Lower lobe of right lung (tissue), 2 donors: ENCODE data around the gene PHACTR1. TPM values are rescaled to one million over a fixed set of nuclear protein-coding genes. Genes with fewer than 3 reads are reported as not detected.

Experiments used
- ATAC-seq, 2 donors: fragments of 200-7000 bp; cut with Tn5 transposase; one replicate each; pipeline ENCODE4 v1.9.1; 2020 to 2022; ENCODE audit warnings: mild to moderate bottlenecking in 2 of 2, moderate library complexity in 2 of 2
- DNase-seq: peaks from one replicate; pipeline ENCODE4 v3.0.0-alpha.2; 2020
- H3K27ac ChIP-seq: fragments of 200-600 bp; one replicate; pipeline ENCODE4 v1.8.0; 2022
- H3K27me3 ChIP-seq: fragments of 200-600 bp; one replicate; pipeline ENCODE4 v1.8.0; 2022; ENCODE audit warnings: low read depth
- H3K36me3 ChIP-seq: fragments of 200-600 bp; one replicate; pipeline ENCODE4 v1.8.0; 2022; ENCODE audit warnings: mild to moderate bottlenecking
- H3K4me1 ChIP-seq: fragments of 200-600 bp; one replicate; pipeline ENCODE4 v1.8.0; 2022
- H3K4me3 ChIP-seq: fragments of 200-600 bp; one replicate; pipeline ENCODE4 v1.8.0; 2022; ENCODE audit warnings: mild to moderate bottlenecking
- H3K9me3 ChIP-seq: fragments of 200-600 bp; one replicate; pipeline ENCODE4 v1.8.0; 2022
- CTCF ChIP-seq: fragments of 200-600 bp; IDR thresholded peaks from one replicate; pipeline ENCODE4 v1.8.0; 2022; ENCODE audit warnings: antibody characterized with exemption, mild to moderate bottlenecking
- intact Hi-C: fragments of 100-400 bp; cut with DNase I; formaldehyde crosslinking; loops from one replicate; pipeline ENCODE4 v1.11.0; 2022
- total RNA-seq: library from RNA; stranded (reverse); fragmentation: NEBNext Ultra II Directional; extraction: Animal tissue kit (Norgen Biotek cat#: 25700); gene quantifications from one replicate; pipeline ENCODE4 v1.2.1, GENCODE V29; 2021
- donor health status: DM: no; HTN: yes; CAD: no; lungs with severe emphysema.

Gene PHACTR1
- total RNA-seq, 1 donor from 2014 or later: 91.0 TPM

GRCh38 chr6:12769556-12770256, 53.1 kb downstream of the PHACTR1 start:
- TF ChIP-seq CTCF: no peak
- no peak overlapping the region for H3K27ac ChIP-seq
- no peaks in the 10 kb centered on the region for H3K9me3 ChIP-seq
- intact Hi-C loops: no loop called here
- no peak overlapping the region for H3K4me3 ChIP-seq
- H3K36me3 ChIP-seq: no peaks in the 10 kb centered on the region
- no peaks in the 10 kb centered on the region for H3K27me3 ChIP-seq
- H3K4me1 ChIP-seq: no peaks in the 10 kb centered on the region
- ATAC-seq: no peak
- no peak for DNase-seq

- Histone ChIP-seq H3K27ac (no peak overlapping the region), H3K4me1 (no peaks in the 10 kb centered on the region), H3K36me3 (no peaks in the 10 kb centered on the region), H3K27me3 (no peaks in the 10 kb centered on the region), H3K4me3 (no peak overlapping the region), H3K9me3 (no peaks in the 10 kb centered on the region)
- DNase-seq: no peak
- ATAC-seq: no peak
- TF ChIP-seq CTCF: no peak
- intact Hi-C loops: no loop called here
Measured at GRCh38 chr6:12772416-12772815, 55.8 kb downstream of the PHACTR1 start.

- no peak for ATAC-seq
- no peak for DNase-seq
- no peak for TF ChIP-seq CTCF
Measured at GRCh38 chr6:12776291-12776690, 59.7 kb downstream of the PHACTR1 start.

GRCh38 chr6:12779772-12780171, 63.2 kb downstream of the PHACTR1 start:
- ATAC-seq: no peak
- DNase-seq: no peak
- no peaks in the 10 kb centered on the region for H3K36me3 ChIP-seq
- H3K4me1 ChIP-seq: no peaks in the 10 kb centered on the region
- TF ChIP-seq CTCF: no peak
- no peak overlapping the region for H3K4me3 ChIP-seq
- H3K27me3 ChIP-seq: no peaks in the 10 kb centered on the region
- no peaks in the 10 kb centered on the region for H3K9me3 ChIP-seq
- intact Hi-C loops: no loop called here
- H3K27ac ChIP-seq: no peak overlapping the region

More at GRCh38 chr6:12776291-12776690, 59.7 kb downstream of the PHACTR1 start:
- no peaks in the 10 kb centered on the region for H3K27me3 ChIP-seq
- H3K9me3 ChIP-seq: no peaks in the 10 kb centered on the region
- H3K4me3 ChIP-seq: no peak overlapping the region
- H3K27ac ChIP-seq: no peak overlapping the region
- intact Hi-C loops: no loop called here
- H3K36me3 ChIP-seq: no peaks in the 10 kb centered on the region
- H3K4me1 ChIP-seq: no peaks in the 10 kb centered on the region

- DNase-seq (no peak), ATAC-seq (no peak)
- no peaks in the 10 kb centered on the region for H3K27me3 ChIP-seq
- intact Hi-C loops: no loop called here
- no peaks in the 10 kb centered on the region for H3K9me3 ChIP-seq
- H3K4me3 ChIP-seq: no peak overlapping the region
- H3K4me1 ChIP-seq: no peaks in the 10 kb centered on the region
- H3K36me3 ChIP-seq: no peaks in the 10 kb centered on the region
- no peak overlapping the region for H3K27ac ChIP-seq
- TF ChIP-seq CTCF: no peak
Measured at GRCh38 chr6:12782136-12782535, 65.6 kb downstream of the PHACTR1 start.
